Dedifferentiated amniotic fluid mesenchymal stem cell (primary cell): ENCODE data around the gene TRAF3.

Source experiments
- DNase-seq: peaks from one replicate; pipeline ENCODE4 v3.0.0-alpha.2; 2016; ENCODE audit errors: extremely low spot score

Gene TRAF3

GRCh38 chr14:102939329-102939728 is 162.1 kb downstream of the TRAF3 start:
- DNase-seq: no peak

DNA sequence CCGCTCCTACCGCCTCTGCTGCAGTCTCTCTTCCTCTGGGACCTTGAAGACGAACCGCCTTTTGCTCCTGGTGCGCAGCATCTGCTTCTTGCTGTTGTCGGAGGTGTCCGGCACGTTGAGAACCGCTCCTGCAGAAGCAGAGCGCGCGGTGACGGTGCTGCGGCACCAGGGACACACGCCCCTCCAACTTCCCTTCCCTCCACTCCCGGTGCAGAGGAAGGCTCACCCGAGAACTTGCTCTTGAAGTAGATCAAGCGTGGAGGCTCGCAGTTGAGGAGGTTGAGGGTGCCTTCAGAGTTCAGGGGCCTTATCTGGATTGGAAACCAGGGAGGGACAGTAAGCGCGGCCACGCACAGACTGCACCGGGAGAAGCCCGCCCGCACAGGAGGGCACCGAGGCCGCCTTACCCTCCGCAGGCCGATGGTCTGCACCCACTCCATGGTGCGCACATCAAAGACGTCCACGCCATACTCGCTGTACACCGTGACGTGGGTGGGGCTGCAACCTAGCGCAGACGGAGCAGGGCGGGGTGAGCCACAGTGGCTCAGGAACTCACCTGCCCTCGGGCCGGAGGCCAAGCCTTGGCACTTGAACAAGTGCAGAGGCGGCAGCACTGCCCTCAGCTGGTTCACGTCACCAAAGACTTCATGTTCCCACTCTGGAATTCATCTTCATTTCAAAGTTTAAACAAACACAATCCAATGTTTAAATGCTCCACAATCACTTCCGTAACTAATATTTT is 162.7 kb downstream of the TRAF3 start:
- DNase-seq: no peak

DNA sequence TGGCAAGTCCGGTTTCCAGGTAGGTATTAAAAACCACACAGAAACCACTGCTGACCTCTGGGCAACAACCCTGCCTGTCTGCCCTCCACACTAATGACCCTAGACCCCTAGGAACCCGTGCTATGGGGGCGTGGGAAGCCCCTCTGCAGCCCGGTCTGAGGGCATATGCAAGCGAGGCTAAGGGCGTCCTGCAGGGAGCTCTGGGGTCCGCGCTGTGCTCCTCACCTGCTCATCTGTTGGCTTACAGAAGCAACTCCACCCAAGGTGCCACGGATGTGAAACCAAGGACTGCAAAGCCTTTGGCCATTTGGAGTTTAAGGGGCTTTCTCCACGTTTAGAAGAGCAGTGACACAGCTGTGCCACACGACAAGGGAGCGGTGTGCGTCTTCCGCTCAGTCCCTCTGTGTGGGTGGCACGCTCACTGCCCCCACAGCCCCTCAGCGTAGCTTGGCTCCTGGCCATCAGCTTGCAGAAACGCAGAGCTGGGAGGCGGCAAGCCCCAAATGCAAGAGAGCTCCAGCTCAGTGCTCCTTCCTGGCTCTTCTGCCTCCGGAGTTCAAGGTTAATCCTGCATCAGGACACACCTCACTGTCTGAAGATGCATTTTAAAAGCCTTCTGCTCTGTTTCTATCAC is 163.6 kb downstream of the TRAF3 start:
- DNase-seq: no peak

DNA sequence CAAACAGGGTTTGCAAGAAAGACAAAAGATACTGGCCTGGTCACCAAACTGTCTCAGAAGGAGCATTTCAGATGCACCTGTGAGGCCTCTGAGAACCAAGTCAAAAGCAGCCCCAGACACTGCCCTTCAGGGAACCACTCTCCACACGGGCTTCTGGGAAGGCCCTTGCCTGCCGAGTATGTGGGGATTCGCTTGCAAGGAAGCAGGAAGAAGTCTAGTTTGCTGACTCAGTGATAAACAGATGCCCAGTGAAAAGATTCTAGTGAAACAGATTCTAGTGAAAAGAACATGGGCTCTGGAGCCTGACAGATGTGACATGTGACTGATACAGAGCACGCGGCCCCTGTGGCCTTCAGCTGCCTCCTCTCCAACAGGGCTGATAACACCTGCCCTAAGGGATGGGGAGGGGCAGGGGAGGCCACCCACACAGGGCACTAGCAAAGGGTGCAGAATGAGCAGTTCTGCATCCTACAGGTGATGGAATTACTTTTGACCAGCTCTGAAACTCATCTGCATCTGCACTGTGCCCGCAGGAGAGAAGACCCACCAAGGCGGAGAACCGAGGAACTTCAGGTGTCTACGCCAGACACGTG is 164.3 kb downstream of the TRAF3 start:
- DNase-seq: no peak

GRCh38 chr14:102942069-102942468 is 164.8 kb downstream of the TRAF3 start:
- DNase-seq: no peak

DNA sequence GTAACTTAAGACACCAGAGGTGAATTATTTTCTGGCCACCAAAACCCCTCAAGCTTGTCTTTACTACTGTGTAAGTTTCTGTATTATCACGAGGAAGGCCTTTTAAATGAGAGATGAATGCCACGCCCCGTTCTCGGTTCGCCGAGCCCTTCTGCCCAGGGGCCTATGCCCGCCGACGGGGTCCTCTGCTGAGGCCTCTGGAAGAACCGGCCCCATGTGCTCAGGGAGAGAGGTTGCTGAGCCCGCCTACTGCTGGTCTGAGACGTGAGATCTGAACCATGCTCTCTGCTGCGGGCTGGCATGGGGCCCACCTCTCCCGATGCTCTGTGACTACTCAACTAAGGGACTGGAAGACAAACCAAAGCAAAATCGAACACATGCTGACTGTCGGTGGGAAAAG is 166.2 kb downstream of the TRAF3 start:
- DNase-seq: no peak

DNA sequence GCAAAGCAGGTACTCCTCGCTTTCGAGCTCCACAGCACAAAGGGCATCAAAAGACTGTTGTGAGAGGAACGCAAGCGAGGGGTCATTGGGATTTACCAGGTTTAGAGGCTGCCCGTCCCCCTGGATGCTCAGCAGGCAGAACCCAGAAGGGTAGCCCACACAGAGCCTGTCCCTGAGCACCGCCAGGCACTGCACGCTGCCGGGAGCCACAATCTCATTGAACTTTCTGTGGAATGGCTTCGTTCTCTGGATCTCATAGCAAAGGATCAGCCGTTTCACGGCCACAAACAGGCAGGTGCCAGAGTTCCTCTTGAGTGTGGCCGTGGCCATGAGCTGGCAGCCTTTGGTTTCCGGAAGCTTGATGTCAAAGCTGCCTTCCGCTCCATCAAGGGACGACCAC is 166.7 kb downstream of the TRAF3 start:
- no peak for DNase-seq

GRCh38 chr14:102944448-102945330 is 167.4 kb downstream of the TRAF3 start:
- no peak for DNase-seq

- DNase-seq: no peak
Measured at GRCh38 chr14:102945346-102946130, 168.3 kb downstream of the TRAF3 start.

DNA sequence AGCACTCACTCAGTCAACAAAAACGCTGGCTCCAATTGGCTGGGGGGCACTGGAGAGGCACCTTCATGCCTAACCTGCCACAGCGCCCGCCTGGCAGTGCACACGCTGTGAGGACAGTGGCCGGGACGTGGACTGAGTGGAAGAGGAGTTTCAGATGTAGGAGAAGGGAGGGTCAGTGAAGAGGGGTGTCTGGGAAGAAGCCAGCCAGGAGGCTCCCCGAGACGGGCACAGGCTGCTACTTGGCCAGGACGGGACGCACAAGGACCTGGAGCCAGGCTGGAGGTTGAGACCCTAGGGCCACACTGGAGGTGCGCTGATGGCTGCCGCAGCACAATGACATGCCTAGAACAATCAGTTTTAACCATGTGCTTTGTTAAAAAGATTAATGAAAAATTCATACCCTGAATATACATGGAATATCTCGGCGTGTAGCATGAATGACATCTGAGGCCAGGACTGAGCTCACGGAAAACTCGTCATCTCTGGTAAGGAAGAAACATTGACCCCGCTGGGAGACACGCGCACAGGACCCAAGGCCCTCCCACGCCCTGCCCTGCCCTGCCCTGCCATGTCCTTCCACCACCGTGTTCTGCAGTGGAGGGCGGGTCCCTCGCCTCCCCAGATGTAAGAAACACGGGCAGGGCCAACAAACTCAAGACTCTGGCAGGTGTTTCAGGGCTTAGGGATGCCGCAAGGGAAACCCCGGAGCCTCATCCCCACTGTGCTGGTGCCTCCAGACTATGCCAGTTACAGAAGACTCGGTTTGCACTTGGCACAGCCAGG is 170.3 kb downstream of the TRAF3 start:
- DNase-seq: no peak

DNA sequence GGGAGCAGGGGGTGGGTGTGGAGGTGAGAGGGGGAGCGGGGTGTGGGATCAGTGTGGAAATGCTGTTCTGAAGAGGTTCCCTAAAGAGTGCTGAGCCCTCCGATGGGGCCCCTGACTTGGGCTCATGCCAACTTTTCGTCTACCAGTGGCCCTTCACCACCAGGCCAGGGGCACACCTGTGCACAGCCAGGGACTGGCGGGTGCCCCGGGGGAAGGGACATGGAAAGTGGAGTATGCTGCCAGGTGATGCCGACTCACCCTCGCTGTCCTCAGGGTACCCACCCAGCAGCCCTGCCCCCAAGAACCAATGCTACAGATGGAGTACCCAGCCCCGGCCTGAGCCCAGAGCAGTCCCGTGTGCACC is 171.4 kb downstream of the TRAF3 start:
- no peak for DNase-seq

DNA sequence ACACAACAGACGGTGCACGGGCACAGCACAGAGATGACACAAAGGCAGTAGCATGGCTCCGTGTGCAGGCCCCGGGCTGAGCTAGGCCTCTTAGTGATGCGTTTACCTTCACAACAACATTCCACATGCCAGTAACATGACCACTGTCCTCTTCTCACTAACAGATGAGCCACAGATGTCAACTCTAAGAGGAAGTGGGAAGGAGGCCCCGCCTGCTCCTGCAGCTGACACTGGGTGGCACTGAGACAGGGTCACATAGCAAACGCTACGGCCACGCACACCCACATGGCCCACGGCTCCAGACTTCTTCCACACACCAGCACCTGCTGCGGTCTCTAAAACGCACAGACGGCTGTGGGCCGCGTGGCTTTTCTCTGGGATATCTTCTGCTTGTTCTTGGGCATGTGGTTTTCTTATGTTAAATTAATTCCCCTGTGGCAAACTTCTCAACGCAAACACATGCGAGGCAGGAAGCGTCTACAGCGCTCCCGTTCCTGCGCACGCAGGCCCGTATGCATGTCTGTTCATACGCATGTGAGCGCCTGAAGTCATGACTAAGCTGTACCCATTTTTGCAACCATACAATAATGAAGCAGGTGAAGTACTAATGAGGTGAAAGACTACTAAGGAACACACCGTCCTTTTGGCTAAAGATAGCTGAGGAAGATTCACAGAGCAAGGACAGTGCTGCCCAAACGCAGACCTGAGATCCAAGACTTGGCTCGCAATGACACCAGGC is 172.0 kb downstream of the TRAF3 start:
- no peak for DNase-seq

DNA sequence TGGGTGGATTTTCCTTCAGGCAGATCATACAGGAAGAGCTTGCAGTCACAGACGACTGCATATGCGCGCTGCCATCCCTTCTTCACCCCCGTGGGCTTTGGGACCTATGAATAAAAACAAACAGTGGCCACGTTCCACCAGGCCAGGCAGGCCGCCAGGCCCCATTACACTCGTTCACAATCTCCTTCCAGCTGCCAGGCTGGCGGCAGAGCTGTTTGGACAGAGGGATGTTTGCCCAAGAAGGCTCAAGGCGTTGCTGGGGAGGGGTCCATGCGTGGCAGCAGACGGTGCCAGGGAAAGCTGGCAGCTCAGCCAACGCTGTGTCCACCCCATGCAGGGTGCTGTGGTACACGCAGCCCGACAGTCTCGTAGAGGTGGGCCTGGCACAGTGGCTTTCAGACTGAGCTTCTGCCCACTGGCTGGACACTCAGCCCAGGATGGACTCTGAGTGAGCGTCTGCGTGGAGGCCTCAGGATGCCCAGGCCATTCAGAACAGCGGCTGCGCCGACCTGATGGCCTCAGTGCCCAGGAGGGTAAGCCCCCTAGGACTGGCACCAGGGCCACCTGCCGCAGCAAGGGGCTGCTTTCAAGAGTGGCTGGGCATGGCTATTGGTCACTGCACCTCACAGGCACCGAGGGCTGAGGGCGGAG is 172.7 kb downstream of the TRAF3 start:
- no peak for DNase-seq

GRCh38 chr14:102951034-102951433 is 173.8 kb downstream of the TRAF3 start:
- DNase-seq: no peak

DNA sequence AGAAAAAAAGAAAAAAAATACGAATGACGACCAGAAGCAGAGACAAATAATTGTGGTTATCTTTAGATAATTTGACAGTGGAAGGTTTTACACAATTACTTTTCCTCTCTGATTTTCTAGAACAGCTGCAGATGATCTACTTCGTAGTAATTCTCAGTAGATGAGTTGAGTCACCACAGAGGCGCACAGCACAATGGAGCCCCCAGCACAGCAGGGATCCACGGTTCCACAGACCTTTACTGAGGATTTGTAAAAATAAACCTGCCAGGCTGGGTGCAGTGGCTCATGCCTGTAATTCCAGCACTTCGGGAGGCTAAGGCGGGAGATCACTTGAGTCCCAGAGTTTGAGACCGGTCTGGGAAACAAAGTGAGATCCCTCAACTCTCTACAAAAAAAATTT is 174.6 kb downstream of the TRAF3 start:
- no peak for DNase-seq

DNA sequence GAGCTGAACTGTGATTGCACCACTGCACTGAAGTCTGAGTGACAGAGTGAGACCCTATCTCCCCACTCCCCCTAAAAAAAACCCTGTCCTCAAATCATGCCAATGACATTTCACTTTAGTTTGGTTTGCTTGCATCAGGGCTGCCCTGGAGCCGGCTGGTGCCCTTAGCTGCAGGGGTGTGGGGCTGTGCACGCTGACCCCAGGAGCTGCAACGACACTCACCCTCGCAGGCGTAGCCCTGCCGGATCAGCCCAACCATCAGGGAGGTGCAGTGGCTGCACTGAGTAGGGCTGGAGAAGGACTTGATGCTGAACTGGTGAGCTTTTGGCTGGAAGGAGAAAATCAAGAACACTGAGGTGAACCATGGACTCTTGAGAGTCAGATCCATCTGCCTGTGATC is 175.0 kb downstream of the TRAF3 start:
- no peak for DNase-seq

DNA sequence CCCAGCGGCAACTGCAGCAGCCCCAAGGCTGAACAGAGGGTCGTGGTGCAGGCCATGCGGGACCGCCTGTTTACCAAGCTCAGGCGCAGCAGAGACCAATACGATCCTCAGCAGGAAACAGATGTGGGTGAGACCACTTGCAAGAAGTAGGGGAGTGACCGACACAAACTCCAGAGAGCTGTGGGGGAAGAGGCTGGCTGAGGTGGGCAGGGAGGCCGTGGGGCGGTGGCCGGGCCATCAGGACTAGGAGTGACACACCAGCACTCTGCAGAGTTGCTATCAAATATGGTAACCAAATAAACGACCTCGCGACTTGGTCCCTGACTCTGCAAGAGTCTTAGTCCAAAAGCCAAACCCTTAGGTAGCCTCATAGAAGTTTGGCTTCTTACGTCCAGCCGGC is 175.9 kb downstream of the TRAF3 start:
- DNase-seq: no peak

DNA sequence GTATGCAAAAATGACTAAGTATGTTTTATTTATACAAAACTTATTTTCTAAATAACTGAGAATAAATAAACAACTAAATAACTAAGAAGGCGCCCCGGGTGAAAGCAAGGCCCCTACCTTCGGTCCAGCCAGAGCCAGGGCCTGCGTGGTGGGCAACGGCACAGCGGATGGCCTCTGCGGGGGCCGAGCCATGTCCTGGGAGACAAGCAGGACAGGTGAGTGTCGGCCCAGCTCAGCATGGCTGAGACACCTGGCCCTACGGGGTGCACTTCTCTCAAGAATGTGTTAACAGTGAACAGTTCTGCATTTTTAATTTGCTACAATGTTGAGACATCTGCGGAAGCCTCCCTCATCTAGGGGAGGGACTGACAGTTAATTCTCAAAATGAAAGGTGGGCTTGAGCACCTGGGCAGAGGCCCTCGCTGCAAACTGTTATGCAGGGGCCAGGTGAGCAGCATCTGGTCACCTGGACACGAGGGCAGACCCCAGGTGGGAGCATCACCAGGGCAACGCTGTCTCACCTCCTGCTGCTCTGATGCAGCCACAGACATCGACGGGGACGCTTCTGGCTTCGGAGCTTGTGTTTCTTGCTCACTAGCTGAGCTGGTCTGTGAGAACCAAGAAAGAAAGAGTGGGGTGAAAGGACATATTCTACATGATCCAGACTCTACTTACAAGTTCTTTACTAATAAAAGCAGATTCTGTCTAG is 177.0 kb downstream of the TRAF3 start:
- no peak for DNase-seq
